ENCODE measurements around the gene PARD3.

The PARD3 gene

GRCh38 chr10:34109495-34109894 lies 705.6 kb downstream of the PARD3 start:
- no peak for DNase-seq

GRCh38 chr10:34107626-34108516 lies 707.2 kb downstream of the PARD3 start:
- DNase-seq: no peak

- DNase-seq: no peak
Measured at GRCh38 chr10:34106356-34106885, 708.7 kb downstream of the PARD3 start.

- DNase-seq: no peak
Measured at GRCh38 chr10:34104829-34105572, 710.1 kb downstream of the PARD3 start.

GRCh38 chr10:34102893-34103506 lies 712.1 kb downstream of the PARD3 start:
- no peak for DNase-seq

GRCh38 chr10:34102237-34102673 lies 712.8 kb downstream of the PARD3 start:
- no peak for DNase-seq

- DNase-seq: no peak
Measured at GRCh38 chr10:34101001-34101400, 714.1 kb downstream of the PARD3 start.

- no peak for DNase-seq
Measured at GRCh38 chr10:34098821-34099567, 716.1 kb downstream of the PARD3 start.

GRCh38 chr10:34097682-34098081 lies 717.4 kb downstream of the PARD3 start:
- DNase-seq: no peak

GRCh38 chr10:34094961-34095360 lies 720.1 kb downstream of the PARD3 start:
- DNase-seq: no peak

- no peak for DNase-seq
Measured at GRCh38 chr10:34094146-34094696, 720.9 kb downstream of the PARD3 start.

GRCh38 chr10:34092891-34093290 lies 722.2 kb downstream of the PARD3 start:
- no peak for DNase-seq

GRCh38 chr10:34091635-34092195 lies 723.4 kb downstream of the PARD3 start:
- DNase-seq: no peak

GRCh38 chr10:34089253-34089652 lies 725.8 kb downstream of the PARD3 start:
- DNase-seq: no peak

- DNase-seq: no peak
Measured at GRCh38 chr10:34088208-34088794, 726.8 kb downstream of the PARD3 start.

GRCh38 chr10:34087095-34087418 lies 728.0 kb downstream of the PARD3 start:
- no peak for DNase-seq

GRCh38 chr10:34083567-34083966 lies 731.5 kb downstream of the PARD3 start:
- DNase-seq: no peak

GRCh38 chr10:34081948-34082347 lies 733.1 kb downstream of the PARD3 start:
- no peak for DNase-seq

GRCh38 chr10:34081347-34081743 lies 733.8 kb downstream of the PARD3 start:
- no peak for DNase-seq

GRCh38 chr10:34080485-34081346 lies 734.4 kb downstream of the PARD3 start:
- DNase-seq: no peak

All from CD4-positive, alpha-beta T cell treated with Interleukin-10 for 1 hour (primary cell).